ENCODE data around the gene SSU72. TPM values are rescaled to one million over a fixed set of nuclear protein-coding genes. Genes with fewer than 3 reads are reported as not detected.
"Not testable (repeated sequence)": the region's sequence is repeated elsewhere in the genome, so short reads cannot be mapped to it uniquely, and the experiment has no call there.

SSU72 gene
- total RNA-seq, 1 donor from 2014 or later = 87.2 TPM

- no peak for DNase-seq (ENCODE audit: low read depth)
Measured at GRCh38 chr1:1540818-1541628, 33.6 kb downstream of the SSU72 start.

GRCh38 chr1:1540090-1540817, 34.4 kb downstream of the SSU72 start, which contains the start of gene TMEM240:
Gene TMEM240 (minus strand): TSS chr1:1540624. CDS start chr1:1540346, 278 bp downstream.
- no peak for DNase-seq (ENCODE audit: low read depth)

- no peak for DNase-seq (ENCODE audit: low read depth)
Measured at GRCh38 chr1:1539310-1540089, 35.2 kb downstream of the SSU72 start.

- DNase-seq (ENCODE audit: low read depth) = no peak
Measured at GRCh38 chr1:1538989-1539309, 35.7 kb downstream of the SSU72 start.

DNA sequence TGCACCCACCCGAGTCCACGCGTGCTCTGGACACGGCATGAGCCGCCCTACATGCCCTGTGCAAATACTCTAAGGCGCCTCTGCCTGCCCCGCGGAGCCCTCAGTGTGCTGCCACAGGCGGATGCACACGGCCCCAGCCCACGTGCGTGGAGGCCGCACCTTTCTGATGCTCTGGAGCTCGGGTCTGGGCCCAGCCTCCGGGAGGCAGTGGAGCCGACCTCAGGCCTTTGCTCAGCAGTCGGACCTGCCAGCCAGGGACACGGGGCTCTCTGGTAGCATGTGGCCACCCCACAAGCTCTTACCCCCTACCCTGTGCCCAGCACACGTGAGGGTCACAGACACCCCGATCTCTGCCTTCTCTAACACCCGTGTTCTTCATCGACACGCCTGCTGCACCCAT, 36.3 kb downstream of the SSU72 start:
- no peak for DNase-seq (ENCODE audit: low read depth)

- no peak for DNase-seq (ENCODE audit: low read depth)
Measured at GRCh38 chr1:1537626-1538250, 36.9 kb downstream of the SSU72 start.

- no peak for DNase-seq (ENCODE audit: low read depth)
Measured at GRCh38 chr1:1536938-1537546, 37.6 kb downstream of the SSU72 start.

DNA sequence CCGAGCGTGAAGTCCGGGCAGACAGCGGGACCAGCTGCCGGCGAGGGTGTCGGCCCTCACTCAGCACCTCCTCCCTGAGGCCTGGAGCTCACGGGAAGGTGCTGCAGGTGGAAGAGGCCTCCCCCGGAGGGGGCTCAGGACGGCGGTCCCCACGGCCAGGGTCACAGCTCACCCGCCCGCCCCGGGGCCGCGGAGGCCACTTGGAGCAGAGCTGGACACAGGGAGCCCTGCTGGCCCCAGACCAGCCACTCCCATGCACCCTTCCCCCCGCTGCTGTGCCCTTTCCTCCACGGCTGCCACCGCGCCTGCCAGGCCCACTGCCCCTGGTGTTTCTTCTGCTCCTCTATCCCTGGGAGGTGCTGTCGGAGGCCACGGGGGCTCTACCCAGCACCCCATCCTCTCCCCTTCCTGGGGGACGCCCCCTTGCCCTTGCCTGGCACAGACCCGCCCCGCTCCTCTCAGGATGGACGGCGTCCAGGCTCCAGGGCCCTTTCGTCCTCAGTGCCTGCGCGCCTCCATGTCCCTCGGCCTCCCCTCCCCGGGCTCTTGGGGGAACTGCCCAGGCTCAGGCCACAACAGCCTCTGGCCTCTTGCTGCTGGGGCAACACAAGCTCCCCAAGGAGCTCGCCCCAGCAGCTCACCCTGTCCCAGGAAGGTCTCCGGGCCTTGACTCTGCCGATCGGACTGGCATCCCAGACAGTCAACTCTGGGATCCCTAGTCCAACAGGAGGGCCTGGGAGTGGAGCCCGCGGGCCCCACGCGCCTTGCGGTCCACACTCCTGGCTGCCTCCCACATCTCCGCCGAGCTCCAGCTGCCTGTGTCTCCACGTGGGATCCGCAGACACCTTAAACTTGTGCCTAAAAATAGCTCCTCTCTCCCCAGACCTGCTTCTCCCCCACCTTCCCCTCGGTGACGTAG, 38.4 kb downstream of the SSU72 start:
- no peak for DNase-seq (ENCODE audit: low read depth)

GRCh38 chr1:1535201-1536018, 39.3 kb downstream of the SSU72 start:
- DNase-seq (ENCODE audit: low read depth) = no peak

DNA sequence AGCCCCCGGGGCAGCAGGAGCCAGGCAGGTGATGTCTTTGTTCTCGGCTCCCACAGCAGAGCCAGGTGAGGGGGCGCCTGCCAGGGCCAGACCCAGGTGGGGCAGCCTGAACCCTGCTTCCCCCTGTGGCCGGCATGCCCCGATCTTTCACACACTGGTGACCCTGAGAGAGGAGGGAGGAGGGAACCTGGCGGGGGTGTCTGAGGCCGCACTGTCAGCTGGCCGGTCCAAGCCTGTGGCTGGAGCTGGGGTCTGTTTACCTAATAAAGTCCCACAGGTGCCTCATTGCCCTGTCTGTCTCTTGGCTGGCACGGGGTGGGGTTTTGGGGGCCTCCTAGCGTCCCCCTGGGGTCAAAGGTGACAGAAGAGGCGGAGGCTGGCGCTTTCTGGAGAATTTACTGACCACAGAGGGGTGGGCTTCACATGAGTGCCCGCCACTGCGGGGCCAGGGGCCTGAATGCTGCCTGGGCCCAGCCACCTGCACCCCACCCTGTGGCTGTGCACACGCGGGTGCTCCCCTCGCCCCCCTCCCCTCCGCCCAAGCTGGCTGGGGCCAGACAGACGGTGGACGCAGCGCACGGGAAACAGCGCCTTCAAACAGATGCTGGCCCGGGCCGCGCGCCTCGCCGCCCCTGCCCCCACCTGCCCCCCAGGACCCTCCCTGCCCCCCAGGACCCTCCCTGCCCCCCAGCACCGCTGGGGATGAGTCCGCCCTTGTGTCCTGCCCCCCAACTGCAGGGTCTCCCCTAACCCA, 40.1 kb downstream of the SSU72 start:
- DNase-seq (ENCODE audit: low read depth) = no peak

DNA sequence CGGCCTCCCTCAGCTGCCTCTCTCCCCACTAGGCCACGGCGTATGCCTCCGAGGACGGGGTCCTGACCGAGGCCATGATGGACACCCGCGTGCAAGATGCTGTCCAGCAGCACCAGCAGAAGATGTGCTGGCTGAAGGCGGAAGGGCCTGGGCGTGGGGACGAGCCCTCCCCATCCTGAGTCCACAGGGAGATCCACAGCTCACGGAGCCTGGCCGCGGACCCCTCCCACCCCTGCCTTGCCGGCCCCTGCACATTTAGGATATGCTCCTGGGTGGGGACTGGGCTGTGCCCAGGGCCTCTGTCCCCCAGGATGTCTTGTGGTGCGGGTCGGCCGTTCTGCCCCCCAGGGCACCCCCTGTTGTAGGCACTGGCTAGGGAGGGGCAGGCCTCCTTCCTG, 40.8 kb downstream of the SSU72 start:
- DNase-seq (ENCODE audit: low read depth) = not testable (repeated sequence)

GRCh38 chr1:1533176-1533893, 41.3 kb downstream of the SSU72 start:
- not testable (repeated sequence) for DNase-seq (ENCODE audit: low read depth)

GRCh38 chr1:1531947-1532346, 42.7 kb downstream of the SSU72 start:
- DNase-seq (ENCODE audit: low read depth) = no peak

GRCh38 chr1:1529936-1530335, 44.7 kb downstream of the SSU72 start:
- DNase-seq (ENCODE audit: low read depth) = no peak

DNA sequence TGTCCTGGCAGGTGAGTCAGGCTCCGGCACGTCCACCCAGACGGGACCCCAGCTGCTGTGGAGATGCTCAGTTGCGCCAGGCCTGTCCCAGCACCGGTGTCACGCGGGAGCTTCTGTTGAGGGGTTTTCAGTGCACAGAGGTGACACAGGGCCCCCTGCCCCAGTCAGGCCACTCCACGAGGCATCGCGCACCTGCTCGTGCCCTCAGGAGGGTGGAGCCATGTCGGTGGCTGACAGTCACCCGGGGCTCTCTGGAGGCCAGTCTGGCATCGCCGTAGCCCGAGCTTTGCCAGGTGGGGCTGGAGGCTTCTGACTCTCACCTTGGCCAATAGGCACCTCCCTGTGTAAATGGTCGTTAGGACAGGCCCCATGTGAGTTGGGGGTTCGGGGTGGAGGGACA, 45.3 kb downstream of the SSU72 start:
- DNase-seq (ENCODE audit: low read depth) = no peak

DNA sequence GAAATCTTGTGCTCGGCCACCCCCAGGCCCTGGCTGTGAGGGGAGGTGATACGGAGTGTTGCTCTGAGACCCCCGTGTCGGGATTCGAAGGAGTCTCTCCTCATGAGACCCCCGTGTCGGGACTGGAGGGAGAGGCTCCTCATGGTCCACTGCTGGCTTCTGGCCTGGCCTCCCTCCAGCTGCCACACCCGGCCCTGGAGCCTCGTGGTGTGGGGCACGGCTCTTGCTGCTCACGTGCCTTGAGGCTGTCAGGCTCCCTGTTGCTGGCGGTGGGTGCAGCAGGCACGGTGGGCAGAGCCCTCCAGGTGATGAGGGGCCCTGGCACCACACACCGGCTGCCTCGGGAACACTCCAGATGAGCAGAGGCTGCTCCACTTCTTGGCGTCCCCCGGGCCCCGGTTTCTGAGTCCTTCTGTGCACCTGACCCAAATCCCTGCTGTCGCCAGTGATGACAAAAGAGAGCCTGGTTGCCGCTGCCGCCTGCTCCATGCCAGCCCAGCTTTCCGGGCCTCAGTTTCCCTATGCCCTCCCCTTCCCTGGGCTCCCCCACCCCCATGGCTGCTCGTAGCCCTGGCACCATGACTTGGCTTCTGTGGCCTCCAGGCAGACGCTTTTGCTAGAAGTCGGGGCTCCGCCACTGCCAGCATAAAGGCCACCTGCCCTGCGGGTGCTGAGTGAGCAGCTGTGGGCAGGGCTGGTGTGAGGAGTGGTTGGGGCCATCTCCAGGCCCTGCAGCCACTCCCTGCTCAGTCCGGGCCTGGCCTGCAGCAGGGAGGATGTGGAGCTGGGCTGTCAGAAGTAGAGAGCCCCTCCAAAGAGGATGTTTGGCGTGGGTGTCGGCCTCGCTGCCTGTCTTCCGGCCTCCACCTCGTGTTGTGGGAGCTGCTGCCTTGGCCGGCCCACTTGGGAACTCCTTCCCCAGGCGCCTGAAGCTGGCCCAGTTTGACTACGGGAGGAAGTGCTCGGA, 46.1 kb downstream of the SSU72 start:
- no peak for DNase-seq (ENCODE audit: low read depth)

Data from renal cortical epithelial cell (primary cell).